Cerebellar nuclear complex (tissue), 1 donor: ENCODE measurements around the gene CORO6.
A peak's percentile ranks its signal among the peaks of the same experiment; 100 is the strongest.

Experiments used
- DNase-seq, 2 experiments: peaks; one replicate each; lab custom pipeline; 2025; lab: John Stamatoyannopoulos, UW

Gene CORO6

DNA sequence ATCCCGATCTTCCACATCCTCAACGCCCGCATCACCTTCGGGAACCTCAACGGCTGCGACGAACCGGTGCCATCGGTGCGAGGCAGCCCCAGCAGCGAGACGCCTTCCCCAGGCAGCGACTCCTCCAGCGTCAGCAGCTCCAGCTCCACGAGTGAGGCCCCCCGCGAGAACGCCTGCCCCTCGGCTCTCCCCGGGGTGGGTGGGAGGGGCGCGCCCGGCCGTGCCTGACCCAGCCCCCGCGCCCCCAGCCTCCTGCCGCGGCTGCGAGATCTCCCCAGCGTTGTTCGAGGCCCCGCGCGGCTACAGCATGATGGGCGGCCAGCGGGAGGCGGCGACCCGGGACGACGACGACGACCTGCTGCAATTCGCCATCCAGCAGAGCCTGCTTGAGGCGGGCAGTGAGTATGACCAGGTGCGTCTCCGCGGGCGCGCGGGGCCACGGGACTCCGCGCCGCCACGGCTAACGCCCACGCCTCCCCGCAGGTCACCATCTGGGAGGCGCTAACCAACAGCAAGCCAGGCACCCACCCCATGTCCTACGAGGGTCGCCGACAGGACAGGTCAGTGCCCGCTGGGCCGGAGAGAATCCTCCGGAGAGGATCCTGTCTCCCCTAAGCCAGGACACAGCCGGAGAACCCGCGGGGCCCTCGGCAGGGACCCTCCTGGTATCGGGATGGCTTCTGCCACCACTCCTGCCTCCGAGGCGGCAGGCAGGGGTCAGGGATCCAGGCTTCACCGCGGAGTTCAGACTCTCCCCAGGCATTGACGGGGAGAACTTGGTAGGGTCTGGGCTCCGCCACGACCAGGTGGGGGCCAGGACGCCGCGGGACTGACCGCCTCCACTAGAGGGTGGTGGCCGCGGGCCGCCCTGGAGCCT lies 10.1 kb downstream of the CORO6 start:
- DNase-seq = no peak

DNA sequence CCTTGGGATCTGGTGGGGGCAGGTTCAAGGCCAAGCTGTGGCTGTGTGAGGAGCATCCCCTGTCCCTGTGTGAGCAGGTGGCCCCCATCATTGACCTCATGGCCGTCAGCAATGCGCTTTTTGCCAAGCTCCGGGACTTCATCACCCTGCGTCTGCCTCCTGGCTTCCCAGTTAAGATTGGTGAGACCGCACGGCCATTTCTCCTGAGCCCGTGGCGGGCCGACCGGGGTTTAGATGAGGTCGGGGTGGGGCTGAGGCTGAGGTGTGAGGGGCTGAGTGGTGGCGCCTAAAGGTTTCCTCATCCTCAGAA lies 10.7 kb downstream of the CORO6 start:
- DNase-seq = no peak

DNA sequence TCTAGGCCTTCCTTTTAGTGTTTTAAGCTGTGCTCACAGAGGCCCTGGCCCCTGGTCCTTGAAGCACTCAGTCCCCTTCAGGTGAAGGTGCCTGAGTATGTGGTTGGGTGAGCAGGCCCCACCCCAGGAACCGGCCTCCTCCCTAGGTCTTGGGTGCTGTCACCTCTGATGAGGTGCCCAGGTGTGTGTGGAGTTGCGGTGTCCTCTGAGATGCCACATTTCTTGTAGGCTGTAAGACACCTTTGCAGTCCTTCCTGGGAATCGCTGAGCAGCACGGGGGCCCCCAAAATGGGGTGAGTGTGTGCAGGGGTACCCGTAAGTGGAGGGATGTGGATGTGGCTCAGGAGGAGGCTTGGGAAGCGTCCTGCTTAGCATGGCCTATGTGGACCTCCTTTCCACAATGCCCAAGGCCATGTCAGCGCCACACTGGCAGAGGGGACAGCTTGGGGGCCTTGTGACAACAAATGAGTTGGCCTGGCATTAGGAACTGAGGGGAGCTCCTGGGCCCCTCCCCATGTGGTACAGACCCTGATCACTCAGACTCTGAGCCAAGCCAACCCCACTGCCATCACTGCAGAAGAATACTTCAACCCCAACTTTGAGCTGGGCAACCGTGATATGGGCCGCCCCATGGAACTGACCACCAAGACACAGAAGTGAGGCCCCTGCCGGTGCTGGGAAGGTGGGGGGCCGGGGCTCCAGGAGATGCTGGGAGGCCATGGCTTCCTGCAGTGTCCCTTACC lies 11.2 kb downstream of the CORO6 start:
- no peak for DNase-seq

DNA sequence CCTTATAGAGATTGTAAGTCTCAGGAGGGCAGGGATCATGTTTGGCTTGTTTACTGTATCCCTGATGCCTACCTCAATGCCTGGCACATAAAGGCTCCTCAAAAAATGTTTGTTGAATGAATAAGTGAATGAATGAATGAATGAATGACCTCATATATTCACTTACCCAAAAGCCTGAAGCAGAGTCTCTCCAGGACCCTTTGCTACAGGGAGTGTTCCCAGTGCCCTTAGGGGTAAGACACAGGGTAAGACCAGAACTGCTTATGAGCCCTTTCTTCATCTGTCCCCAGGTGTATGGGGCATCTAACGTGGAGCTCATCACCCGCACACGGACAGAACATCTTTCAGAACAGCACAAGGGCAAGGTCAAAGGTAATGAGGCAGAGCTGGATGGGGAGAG lies 12.3 kb downstream of the CORO6 start:
- no peak for DNase-seq

DNA sequence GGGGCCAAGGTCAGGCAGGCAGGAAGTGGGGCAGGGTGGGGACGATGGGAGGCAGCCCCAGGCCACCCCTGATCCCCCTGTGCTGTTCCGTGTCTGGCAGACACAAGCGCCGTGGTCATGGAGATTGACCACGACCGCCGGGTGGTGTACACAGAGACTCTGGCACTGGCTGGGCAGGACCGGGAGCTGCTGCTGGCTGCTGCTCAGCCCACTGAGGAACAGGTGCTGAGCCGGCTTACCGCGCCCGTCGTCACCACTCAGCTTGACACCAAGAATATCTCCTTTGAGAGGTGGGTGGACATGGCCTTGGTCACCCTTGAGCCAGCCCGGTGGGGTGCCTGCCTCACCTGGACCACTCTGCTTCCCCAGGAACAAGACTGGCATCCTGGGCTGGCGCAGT lies 13.7 kb downstream of the CORO6 start:
- DNase-seq = no peak

DNA sequence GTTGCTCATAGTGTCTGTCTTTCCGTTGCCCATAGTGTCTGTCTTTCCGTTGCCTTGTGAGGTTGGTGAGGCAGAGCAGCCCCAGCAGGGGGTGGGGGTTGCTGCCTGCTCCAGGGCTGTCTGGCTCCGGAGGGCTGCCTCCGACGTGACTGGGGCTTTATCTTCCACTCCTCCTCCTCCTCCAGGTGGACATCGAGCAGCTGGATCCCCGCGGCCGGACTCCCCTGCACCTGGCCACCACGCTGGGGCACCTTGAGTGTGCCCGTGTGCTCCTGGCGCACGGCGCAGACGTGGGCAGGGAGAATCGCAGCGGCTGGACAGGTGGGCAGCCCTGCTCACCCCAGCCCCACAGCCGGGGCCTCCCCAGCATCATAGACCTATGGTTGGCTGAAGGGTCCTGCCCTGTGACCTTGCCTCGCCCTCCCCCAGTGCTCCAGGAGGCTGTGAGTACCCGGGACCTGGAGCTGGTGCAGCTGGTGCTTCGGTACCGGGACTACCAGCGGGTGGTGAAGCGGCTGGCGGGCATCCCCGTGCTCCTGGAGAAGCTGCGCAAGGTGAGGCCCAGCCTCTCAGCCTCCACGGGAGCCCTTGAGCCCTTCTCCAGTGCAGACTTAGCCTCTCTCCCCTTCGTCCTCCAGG lies 15.0 kb downstream of the CORO6 start:
- no peak for DNase-seq

DNA sequence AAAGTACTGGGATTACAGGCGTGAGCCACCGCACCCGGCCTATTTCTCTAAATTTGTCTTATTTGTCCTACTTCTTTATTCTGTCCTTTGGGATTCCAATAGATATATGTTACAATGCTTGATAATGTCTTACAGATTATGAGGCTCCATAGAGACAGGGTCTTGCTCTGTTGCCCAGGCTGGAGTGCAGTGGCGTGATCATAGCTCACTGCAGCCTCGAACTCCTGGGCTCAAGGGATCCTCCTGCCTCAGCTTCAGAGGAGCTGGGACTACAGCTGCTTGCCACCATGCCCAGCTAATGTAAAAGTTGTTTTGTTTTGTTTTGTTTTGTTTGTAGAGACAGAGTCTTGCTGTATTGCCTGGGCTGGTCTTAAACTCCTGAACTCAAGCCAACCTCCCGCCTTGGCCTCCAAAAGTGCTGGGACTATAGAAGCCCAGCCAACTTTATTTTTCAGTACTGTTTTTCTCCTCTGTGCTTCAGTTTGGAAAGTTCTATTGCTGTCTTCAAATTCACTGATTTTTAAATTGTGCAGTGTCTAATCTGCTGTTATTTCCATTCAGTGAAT lies 19.5 kb downstream of the CORO6 start:
- DNase-seq = no peak

DNA sequence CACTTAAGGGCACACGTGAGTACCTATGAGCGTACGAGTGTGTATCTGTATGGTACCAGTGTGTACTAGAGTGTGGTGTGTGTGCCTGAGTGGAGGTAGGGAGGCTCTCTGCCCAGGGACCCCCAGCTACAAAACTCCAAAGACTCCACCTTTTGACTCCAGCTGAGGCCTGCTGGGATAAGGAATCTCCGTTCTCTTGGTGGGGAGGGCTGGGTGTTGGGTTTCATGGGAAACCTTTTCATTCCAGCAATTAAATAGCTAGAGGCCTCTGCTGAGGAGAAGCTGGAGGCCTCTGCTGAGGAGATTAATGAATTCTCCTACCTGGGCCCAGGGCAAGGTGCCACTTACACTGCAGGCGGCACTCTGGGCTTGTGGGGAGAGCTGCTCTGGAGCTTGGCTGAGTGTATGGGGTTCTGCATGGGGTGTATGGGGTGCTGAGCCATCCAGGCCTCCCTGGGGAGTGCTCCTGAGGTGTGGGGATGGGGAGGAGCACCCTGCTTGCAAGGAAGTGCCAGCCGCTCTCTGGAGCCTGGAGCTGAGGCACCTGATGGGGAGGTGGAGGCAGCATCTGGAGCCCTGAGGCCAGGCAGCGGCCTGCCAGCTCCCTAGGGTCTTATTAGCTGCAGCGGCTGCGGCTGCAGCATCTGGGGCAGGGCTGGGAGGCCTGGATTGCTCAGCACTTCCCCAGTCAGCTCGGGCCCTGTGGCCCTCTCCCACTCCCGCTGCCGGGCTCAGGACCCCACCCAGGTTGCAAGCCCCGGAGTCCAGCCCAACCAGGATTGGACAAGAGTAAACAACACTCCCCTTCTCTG lies 25.1 kb downstream of the CORO6 start:
- no peak for DNase-seq

DNA sequence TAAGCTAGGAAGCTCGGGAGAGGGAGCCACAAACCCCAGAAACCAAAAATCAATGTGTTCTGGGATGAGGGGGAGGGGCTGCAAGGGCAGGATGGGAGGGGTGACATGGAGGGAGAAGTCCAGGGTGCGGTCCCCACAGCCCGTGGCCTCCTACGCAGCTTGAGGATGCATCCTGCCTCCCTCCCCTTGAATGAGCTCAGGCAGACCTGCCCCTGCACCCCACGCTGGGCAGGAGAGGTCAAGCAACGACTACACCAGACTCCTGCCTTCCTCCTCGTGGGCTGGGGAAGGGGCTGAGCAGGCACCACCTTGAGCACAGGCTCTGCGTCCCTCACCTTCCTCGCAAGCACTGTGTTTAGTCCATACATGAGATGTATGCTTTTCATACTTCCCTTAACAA lies 25.9 kb downstream of the CORO6 start:
- DNase-seq = no peak

DNA sequence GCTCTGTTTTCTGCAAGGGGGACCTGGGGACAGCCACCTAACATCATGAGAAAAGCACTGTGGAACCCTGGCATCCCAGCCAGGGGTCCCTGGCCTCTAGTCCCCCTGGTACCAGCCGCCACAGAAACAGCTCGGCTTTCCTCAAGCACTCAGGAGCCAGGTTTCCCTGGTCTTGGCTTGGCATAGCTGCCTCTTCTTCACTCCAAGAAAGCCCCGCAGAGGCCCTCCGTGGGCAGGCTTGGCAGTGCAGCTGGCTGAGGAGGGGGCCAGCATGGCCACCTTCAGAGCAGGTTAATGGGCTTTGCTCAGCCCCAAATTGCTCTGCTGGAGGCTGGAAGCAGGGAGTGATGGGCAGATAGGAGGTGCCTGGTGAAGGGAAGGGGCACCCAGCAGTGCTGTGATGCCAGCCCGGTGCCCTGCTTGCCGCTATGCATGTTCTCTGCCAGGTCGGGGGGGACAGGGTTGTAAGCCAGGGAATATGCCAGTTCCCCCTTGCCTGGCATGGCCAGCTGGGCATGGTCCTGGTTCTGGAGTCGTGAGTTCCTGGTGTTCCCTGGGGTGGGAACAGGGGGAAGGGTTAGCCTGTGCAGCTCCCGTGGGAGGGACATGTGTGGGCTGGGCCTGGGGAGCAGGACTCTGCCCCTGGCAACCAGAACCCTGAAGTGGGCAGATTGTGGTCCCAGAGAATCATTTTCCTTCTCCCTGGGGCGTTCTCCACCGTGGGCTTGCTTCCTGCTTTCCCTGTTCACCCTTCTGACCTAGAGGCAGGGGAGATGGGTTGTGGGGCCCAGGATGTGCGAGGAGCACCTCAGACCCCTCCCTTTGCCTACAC lies 26.6 kb downstream of the CORO6 start:
- no peak for DNase-seq

DNA sequence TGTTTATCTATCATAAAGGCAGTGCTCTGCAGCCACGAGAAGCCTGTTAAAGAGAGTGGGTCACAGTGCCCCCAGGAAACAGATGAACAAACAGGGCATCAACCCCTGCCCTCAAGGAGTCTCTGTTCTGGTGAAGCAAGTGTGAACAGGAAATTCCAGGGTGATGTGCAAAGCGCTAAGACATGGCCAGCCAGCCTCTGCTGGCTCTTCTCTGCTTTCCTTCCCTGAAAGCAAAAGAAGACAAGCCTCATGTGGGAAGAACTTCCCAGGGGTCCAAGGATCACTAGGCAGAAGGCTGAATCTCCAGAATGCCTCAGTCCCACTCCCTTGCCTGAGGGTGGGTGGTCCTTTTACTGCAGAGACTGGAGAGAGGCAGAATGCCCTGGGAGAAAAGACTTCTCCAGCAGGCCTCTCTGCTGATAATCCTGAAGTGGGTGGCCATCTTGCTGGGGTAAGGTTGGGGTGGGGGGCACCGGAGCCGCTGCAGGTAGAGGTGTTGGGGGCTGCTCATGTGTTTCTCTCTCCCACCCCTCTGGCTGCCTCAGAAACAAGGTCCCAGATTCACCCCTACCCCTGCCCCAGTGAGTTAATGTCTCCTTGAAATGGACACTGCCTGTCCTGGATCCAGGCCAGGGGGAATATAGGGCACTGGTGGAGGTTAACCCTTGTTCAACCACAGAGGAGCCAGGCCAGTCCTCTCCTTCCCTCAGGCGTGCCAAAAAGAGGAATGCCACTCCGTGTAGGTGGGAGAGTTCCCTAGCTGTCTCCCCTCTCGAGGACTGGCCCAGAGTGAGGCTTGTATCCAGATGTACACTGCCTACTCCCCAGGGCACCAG lies 27.4 kb downstream of the CORO6 start:
- no peak for DNase-seq

DNA sequence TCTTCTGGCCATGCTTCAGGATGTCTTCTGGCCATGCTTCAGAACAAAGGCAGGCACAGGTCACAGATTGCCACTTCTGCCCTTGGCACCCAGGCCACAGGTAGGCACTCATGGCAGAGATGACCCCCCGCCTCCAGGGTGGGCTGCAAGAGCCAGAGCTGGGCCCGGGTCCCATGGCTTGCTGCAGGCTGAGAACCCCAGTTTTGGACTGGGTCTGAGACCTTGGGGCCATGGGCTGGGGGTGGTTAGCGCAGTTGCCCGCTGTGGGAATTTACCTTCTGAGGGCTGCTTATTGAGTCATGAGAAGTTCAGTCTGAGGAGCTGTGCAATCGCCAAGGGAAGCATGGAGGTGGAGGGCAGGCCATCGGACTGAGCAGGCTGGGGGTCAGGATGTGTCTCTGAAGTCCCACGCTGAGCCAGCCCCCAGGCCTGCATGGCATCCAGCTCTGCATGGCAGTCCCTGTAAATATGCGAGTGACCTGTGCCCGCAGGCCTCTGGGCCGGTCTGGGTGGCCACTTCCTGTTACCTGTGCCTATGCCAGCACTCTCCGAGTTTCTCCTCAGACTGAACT lies 28.1 kb downstream of the CORO6 start:
- no peak for DNase-seq

DNA sequence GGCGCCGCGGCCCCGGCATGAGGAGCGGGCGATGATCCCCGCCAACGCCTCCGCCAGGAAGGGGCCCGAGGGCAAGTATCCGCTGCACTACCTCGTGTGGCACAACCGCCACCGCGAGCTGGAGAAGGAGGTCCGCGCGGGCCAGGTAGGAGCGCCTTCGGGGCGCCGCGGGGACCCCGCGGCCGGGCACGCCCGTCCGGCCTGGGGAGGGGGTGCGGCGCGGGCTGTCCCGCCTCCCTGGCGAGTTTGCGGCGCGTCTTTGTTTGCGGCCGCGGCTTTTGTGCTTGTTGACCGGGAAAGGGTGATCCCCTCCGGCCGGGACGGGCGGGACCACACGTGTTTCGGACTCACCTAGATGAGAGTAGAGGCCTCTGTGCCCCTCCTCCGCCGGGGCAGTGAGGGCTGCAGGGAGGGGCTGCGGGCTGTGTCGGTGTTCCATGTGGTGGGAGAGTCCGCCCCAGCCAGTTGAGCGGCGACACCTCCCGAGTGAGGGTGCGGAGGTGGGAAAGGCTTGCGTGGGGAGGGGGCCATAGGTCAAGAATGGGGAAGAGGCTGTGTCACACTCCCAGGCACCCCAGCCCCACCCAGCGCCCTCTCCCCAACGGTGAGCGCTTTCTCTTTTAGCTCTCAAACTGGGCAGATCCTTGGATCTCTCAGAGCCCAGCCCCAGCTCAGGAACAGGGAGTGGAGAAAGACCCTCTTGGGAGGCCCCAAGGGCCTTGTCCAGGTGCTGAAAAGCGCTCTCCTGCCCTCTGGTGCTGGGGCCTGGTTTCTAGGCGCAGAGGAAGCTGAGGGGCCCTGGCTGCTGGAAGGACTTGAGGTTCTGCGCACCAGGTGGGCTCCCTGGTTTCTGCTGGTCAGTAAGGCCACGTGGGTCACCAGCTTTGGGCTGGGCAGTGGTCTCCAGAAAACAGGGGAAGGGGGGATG lies 28.9 kb downstream of the CORO6 start:
- DNase-seq = no peak

DNA sequence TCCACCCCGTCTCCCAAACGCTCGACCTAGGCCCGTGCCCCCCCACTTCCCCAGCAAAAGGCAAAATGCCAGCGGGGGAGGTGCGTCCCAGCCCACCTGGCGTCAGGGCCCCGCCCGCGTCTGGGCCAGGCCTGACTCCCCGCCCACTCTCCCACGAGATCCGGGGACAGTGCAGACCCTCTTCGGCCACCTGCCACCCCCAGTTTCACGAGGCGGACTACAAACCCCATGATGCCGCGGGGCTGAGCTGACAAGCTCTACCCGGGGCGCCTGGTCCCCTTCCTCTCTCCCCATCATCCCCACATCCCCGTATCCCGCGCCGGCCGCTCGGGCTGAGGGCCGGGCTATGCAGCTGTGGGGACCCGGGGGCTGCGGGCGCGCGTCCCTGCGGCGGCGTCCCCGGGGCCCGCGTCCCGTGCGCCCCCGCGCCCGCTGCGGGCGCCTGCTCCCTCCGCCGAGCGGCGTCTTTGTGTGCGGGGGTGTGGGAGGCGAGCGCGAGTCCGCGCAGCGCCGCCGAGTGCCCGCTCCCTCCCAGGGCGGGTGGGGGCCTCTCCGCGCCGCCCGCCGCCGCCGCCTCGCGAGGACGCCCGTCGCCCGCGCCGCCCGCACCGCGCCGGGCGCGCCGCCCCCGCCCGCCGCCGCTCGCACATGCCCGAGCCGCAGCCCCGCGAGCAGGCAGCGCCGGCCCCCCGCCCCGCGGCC lies 29.7 kb downstream of the CORO6 start, which contains the start of gene ANKRD13B:
ANKRD13B (plus strand) TSS at position 283 of the 702 bp plus-strand sequence. CDS start 490 bp downstream, outside the sequence.
- DNase-seq = no peak

DNA sequence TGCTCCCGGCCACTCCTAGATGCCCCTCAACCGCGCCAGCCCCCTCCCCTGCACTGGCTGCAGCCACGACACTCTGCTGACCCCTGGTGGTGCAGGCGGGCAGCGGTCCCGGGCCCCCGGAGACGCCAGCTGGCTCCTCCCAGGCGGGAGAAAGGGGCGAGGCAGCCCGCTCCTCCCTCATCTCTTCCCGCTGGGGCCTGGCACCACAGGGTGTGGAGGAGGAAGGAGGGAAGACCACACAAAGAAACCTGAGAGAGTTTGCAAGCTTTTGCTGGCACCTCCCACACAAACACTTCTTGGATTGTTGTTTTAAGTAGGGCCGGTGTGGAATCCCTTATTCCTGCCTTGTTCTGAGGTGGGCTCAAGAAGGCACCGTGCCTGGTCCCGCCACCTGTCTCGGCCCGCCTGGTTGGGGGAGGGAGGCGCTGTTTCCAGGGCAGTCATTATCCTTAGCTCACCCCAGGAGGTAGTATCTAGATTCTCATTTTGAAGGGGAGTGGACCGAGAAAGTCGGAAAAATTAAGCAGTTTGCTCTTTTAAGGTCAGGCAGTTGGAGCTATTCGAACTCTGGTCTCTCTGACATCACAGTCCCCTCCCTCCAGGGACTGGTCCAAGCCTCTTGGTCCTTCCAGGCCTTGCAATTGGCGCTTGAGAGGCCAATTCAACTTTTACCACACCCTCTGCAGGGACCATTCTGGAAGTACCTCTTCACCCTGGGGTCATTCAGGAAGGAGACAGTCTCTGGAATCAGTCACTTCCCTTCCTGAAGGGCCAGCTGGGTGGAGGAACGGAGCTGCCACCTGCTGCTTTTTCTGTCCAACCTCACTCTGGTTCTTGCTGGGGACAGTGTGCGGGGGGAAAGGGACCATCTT lies 30.7 kb downstream of the CORO6 start:
- peak in 1 of 2 experiments; percentile 47 for DNase-seq

DNA sequence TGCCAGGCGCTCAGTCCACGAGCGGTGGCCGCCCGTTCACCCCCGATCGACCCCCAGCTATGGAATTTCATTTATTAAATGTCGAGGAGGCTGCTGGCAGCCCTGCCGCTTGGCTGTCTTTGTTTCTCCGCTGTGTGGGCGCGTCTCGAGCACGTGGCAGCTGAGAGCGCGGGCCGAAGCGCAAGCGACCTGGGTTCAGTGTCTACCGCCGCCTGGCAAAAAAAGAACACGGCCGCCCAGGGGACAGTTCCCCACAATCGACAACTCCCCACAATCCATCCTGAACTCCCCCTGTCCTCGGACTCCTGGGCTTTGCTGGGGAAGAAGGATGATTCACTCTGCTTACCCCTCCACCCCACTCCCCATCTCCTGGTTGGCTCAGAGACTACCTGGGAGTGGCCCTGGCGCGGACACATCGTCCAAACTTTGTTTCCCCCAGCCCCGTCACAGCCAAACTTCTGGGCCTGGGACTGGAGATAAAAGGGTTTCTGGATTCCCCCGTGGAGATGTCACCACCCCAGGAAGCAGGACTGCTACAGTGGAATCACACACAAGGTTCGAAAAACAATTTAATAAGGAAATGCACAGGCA lies 31.5 kb downstream of the CORO6 start:
- DNase-seq = no peak
